Stimulated activated memory B cell treated with anti-CD40 and anti-IgM and Interleukin-4, amounts not matched to agents 10 μg/mL and 1 μg/mL and 100 μg/mL, for 72 hours (primary cell): ENCODE measurements around the gene SAP130.

Source experiments
- ATAC-seq: fragments of 150-1000 bp; cut with Tn5 transposase; 2 replicates; pipeline ENCODE4 v1.10.0; 2021
- H3K27ac Mint-ChIP-seq: one replicate; pipeline ENCODE4 v1.8.0; 2022; ENCODE audit warnings: mild to moderate bottlenecking, mixed read lengths
- H3K27me3 Mint-ChIP-seq: one replicate; pipeline ENCODE4 v1.8.0; 2022; ENCODE audit warnings: mixed read lengths
- H3K36me3 Mint-ChIP-seq: one replicate; pipeline ENCODE4 v1.8.0; 2022; ENCODE audit warnings: mixed read lengths
- H3K4me1 Mint-ChIP-seq: one replicate; pipeline ENCODE4 v1.8.0; 2022; ENCODE audit warnings: mixed read lengths
- H3K4me3 Mint-ChIP-seq: one replicate; pipeline ENCODE4 v1.8.0; 2022; ENCODE audit warnings: mild to moderate bottlenecking, moderate library complexity, mixed read lengths
- H3K9me3 Mint-ChIP-seq: one replicate; pipeline ENCODE4 v1.8.0; 2022; ENCODE audit warnings: mixed read lengths

SAP130 gene

GRCh38 chr2:127906206-127906926, 121.5 kb downstream of the SAP130 start:
- Mint-ChIP-seq H3K27ac (no peak overlapping the region), H3K4me3 (no peak overlapping the region), H3K27me3 (no peaks in the 10 kb centered on the region), H3K36me3 (no peaks in the 10 kb centered on the region), H3K4me1 (no peaks in the 10 kb centered on the region), H3K9me3 (no peaks in the 10 kb centered on the region)
- no peak for ATAC-seq

GRCh38 chr2:127901339-127902056, 126.4 kb downstream of the SAP130 start:
- Mint-ChIP-seq H3K9me3 (no peaks in the 10 kb centered on the region), H3K27ac (no peak overlapping the region), H3K4me1 (peaks cover 18% of the 10 kb centered on the region), H3K36me3 (no peaks in the 10 kb centered on the region), H3K27me3 (no peaks in the 10 kb centered on the region), H3K4me3 (no peak overlapping the region)
- ATAC-seq = no peak

- Mint-ChIP-seq H3K27ac (peak overlapping the region; percentile 21), H3K36me3 (no peaks in the 10 kb centered on the region), H3K4me1 (peaks cover 18% of the 10 kb centered on the region), H3K4me3 (no peak overlapping the region), H3K27me3 (no peaks in the 10 kb centered on the region), H3K9me3 (no peaks in the 10 kb centered on the region)
- no peak for ATAC-seq
Measured at GRCh38 chr2:127897531-127898211, 130.2 kb downstream of the SAP130 start.

- Mint-ChIP-seq H3K4me3 (no peak overlapping the region), H3K9me3 (no peaks in the 10 kb centered on the region), H3K4me1 (peaks cover 16% of the 10 kb centered on the region), H3K36me3 (no peaks in the 10 kb centered on the region), H3K27ac (no peak overlapping the region), H3K27me3 (no peaks in the 10 kb centered on the region)
- no peak for ATAC-seq
Measured at GRCh38 chr2:127893494-127893893, 134.4 kb downstream of the SAP130 start.

- H3K9me3 Mint-ChIP-seq = no peaks in the 10 kb centered on the region
Measured at GRCh38 chr2:127893033-127893432, 134.8 kb downstream of the SAP130 start.

GRCh38 chr2:127891811-127892210, 136.0 kb downstream of the SAP130 start:
- no peaks in the 10 kb centered on the region for H3K9me3 Mint-ChIP-seq
- H3K4me1 Mint-ChIP-seq = peaks cover 5% of the 10 kb centered on the region
- H3K36me3 Mint-ChIP-seq = no peaks in the 10 kb centered on the region
- no peak overlapping the region for H3K27ac Mint-ChIP-seq
- no peaks in the 10 kb centered on the region for H3K27me3 Mint-ChIP-seq
- ATAC-seq = no peak
- no peak overlapping the region for H3K4me3 Mint-ChIP-seq

More at GRCh38 chr2:127893033-127893432, 134.8 kb downstream of the SAP130 start:
- H3K4me3 Mint-ChIP-seq = no peak overlapping the region
- no peak for ATAC-seq
- H3K27me3 Mint-ChIP-seq = no peaks in the 10 kb centered on the region
- peaks cover 11% of the 10 kb centered on the region for H3K4me1 Mint-ChIP-seq
- no peak overlapping the region for H3K27ac Mint-ChIP-seq
- no peaks in the 10 kb centered on the region for H3K36me3 Mint-ChIP-seq
